K562 (cell line): Measurements from ENCODE around the gene ZMYND15. TPM values are rescaled to one million over a fixed set of nuclear protein-coding genes. Genes with fewer than 3 reads are reported as not detected.

ENCODE experiments used
- CBX3 ChIP-seq, 2 experiments: IDR thresholded peaks; 1 replicate in 1 of 2; 2 replicates in 1 of 2; pipeline ENCODE4 v1.6.1; 2012; ENCODE audit warnings: inconsistent platforms in 2 of 2, low read length in 2 of 2, borderline replicate concordance in 1 of 2, control low read depth in 1 of 2
- CHD2 ChIP-seq: IDR thresholded peaks from 2 replicates; pipeline ENCODE4 v1.6.1; 2011; ENCODE audit warnings: low read depth, low read length
- EP300 ChIP-seq: IDR thresholded peaks from 2 replicates; pipeline ENCODE4 v1.6.1; 2012; ENCODE audit warnings: low read length, improper control_type of control experiment
- ESRRB ChIP-seq: fragments of 250-450 bp; sonication (Bioruptor Pico); IDR thresholded peaks from 2 replicates; pipeline ENCODE4 v1.5.0; 2020; ENCODE audit warnings: mild to moderate bottlenecking, moderate library complexity, borderline replicate concordance
- FOXJ2 ChIP-seq: fragments of 200-800 bp; sonication (Bioruptor generic); IDR thresholded peaks from 2 replicates; pipeline ENCODE4 v1.6.1; 2016; ENCODE audit warnings: missing genetic modification characterization, missing compliant biosample characterization
- GATAD2B ChIP-seq: fragments of 450-650 bp; IDR thresholded peaks from 2 replicates; pipeline ENCODE4 v1.6.1; 2017; ENCODE audit warnings: mild to moderate bottlenecking, borderline replicate concordance
- HCFC1 ChIP-seq: IDR thresholded peaks from 2 replicates; pipeline ENCODE4 v1.6.1; 2012; ENCODE audit warnings: low read depth, low read length, improper control_type of control experiment
- LEF1 ChIP-seq: fragments of 450-650 bp; IDR thresholded peaks from 2 replicates; pipeline ENCODE4 v1.6.1; 2016; ENCODE audit warnings: mild to moderate bottlenecking
- MAFG ChIP-seq: fragments of 450-650 bp; conservative IDR thresholded peaks from 2 replicates; pipeline ENCODE4 v1.6.1; 2016; ENCODE audit warnings: missing genetic modification characterization, missing compliant biosample characterization
- NCOA4 ChIP-seq: fragments of 450-650 bp; IDR thresholded peaks from 2 replicates; pipeline ENCODE4 v1.6.1; 2018; ENCODE audit warnings: mild to moderate bottlenecking; ENCODE audit not compliant: partially characterized antibody
- NFYB ChIP-seq: IDR thresholded peaks from 2 replicates; pipeline ENCODE4 v1.6.1; 2011; ENCODE audit warnings: mild to moderate bottlenecking, moderate library complexity; ENCODE audit not compliant: insufficient read length; ENCODE audit errors: extremely low read depth
- NRF1 ChIP-seq, 2 experiments: fragments of 450-650 bp; IDR thresholded peaks in 1 of 2; conservative IDR thresholded peaks in 1 of 2; 2 replicates each; pipeline ENCODE4 v1.6.1; 2014; ENCODE audit warnings: mild to moderate bottlenecking in 2 of 2
- PYGO2 ChIP-seq: fragments of 450-650 bp; IDR thresholded peaks from 2 replicates; pipeline ENCODE4 v1.6.1; 2016; ENCODE audit warnings: mild to moderate bottlenecking, missing genetic modification characterization, moderate library complexity, missing compliant biosample characterization
- SAFB2 ChIP-seq: fragments of 200-400 bp; formaldehyde crosslinking; IDR thresholded peaks from 2 replicates; pipeline ENCODE4 v1.6.1; 2018; ENCODE audit warnings: borderline replicate concordance, low read length, low read depth, moderate library complexity; ENCODE audit not compliant: severe bottlenecking
- STAT5A ChIP-seq: IDR thresholded peaks from 2 replicates; pipeline ENCODE4 v1.6.1; 2012; ENCODE audit warnings: low read length, inconsistent platforms, borderline replicate concordance
- SUPT5H ChIP-seq: fragments of 450-650 bp; IDR thresholded peaks from 2 replicates; pipeline ENCODE4 v1.6.1; 2016
- TRIM28 ChIP-seq: fragments of 450-650 bp; IDR thresholded peaks from 2 replicates; pipeline ENCODE4 v1.6.1; 2017
- ZNF217 ChIP-seq: sonication (generic); formaldehyde crosslinking; IDR thresholded peaks from 2 replicates; pipeline ENCODE4 v1.8.0; 2022; ENCODE audit warnings: mild to moderate bottlenecking, missing genetic modification reagents
- ZNF695 ChIP-seq: fragments of 450-650 bp; formaldehyde crosslinking; IDR thresholded peaks from 2 replicates; pipeline ENCODE4 v1.4.0; 2020; ENCODE audit warnings: mild to moderate bottlenecking, moderate library complexity
- polyA plus RNA-seq, 8 experiments: library from polyadenylated mRNA; depleted of rRNA in 4 of 8; stranded (reverse) in 5 of 8; unstranded in 3 of 8; fragments of >200 nt; fragmentation: Nextera tagmentation in 2 of 8; fragmentation: Illumina TruSeq in 1 of 8; extraction: Ambion mirVana in 2 of 8; extraction: Trizol in 1 of 8; gene quantifications; 2 replicates each; pipeline versions ENCODE4 v1.2.1 to v1.2.3, GENCODE V29; 2011 to 2014; ENCODE audit warnings: inconsistent platforms in 1 of 8, missing spikeins in 1 of 8
- total RNA-seq, 7 experiments: library from RNA; depleted of rRNA in 6 of 7; stranded (reverse); fragments of >200 nt in 6 of 7; fragmentation: Illumina TruSeq in 2 of 7; extraction: Trizol in 2 of 7; gene quantifications; 2 replicates each; pipeline versions ENCODE4 v1.2.1 to v1.2.3, GENCODE V29; 2011 to 2021; ENCODE audit warnings: low replicate concordance in 1 of 7
- TF ChIP-seq, protein P1 (sequence below): sonication (generic); formaldehyde crosslinking; IDR thresholded peaks from 2 replicates; pipeline ENCODE4 v1.8.0; 2022; ENCODE audit warnings: mild to moderate bottlenecking, missing genetic modification reagents, borderline replicate concordance
- TF ChIP-seq, protein P2 (sequence below): sonication (generic); formaldehyde crosslinking; IDR thresholded peaks from 2 replicates; pipeline ENCODE4 v1.5.0; 2020; ENCODE audit warnings: missing genetic modification reagents
- TF ChIP-seq, protein P3 (sequence below): sonication (generic); formaldehyde crosslinking; IDR thresholded peaks from 2 replicates; pipeline ENCODE4 v1.8.1; 2023; ENCODE audit warnings: mild to moderate bottlenecking, missing genetic modification reagents, moderate library complexity

Gene ZMYND15
- total and polyA plus RNA-seq, 9 of the 15 experiments (the other 6 are each of a cell fraction or from before 2014, with no cell fraction given): 0.09 TPM; not detected in 8

DNA sequence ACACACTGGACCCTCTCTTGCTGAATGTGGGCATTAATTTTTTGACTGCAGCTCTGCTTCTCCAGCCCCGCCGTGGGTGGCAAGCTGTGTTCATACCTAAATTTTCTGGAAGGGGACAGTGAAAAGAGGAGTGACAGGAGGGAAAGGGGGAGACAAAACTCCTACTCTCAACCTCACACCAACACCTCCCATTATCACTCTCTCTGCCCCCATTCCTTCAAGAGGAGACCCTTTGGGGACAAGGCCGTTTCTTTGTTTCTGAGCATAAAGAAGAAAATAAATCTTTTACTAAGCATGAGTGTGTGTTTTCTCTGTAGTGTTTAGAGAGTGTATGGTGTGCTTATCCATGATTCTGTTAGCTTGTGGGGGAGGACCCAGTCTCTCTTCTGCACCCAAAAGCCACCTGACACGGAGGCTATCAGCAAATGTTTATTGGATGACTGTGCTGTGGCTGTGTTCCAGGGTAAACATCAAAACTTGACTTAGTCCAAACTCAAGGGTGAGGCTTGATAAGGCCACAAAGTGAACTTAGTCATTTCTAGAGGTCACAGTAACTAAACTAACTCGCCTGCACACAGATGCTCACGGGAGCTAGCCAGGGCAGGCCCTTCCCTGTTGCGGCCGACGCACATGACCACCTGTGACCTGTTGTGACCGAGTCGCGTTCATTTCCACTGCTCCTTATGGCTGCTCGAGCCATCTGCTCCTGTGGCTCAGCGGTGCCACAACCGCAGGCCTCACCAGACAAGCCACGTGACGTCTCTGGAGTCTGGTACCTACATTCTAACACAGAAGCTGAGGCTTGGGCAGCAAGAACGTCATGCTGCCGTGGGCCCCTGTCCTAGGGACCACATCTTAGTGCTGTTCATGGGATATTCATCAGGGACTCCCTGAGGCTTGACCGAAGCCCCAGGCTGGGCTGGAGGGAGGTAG, 18.2 kb upstream of the ZMYND15 start (continued):
- TF ChIP-seq, protein P1, sequence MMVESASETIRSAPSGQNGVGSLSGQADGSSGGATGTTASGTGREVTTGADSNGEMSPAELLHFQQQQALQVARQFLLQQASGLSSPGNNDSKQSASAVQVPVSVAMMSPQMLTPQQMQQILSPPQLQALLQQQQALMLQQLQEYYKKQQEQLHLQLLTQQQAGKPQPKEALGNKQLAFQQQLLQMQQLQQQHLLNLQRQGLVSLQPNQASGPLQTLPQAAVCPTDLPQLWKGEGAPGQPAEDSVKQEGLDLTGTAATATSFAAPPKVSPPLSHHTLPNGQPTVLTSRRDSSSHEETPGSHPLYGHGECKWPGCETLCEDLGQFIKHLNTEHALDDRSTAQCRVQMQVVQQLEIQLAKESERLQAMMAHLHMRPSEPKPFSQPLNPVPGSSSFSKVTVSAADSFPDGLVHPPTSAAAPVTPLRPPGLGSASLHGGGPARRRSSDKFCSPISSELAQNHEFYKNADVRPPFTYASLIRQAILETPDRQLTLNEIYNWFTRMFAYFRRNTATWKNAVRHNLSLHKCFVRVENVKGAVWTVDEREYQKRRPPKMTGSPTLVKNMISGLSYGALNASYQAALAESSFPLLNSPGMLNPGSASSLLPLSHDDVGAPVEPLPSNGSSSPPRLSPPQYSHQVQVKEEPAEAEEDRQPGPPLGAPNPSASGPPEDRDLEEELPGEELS (CRISPR knock-in tag): peak; percentile 88; the same call in 1 of the 2 replicates
- TF ChIP-seq SUPT5H (no peak), HCFC1 (no peak), EP300 (peak; percentile 55), CHD2 (no peak), TRIM28 (no peak), PYGO2 (tag) (no peak), NRF1 (conservative IDR thresholded peaks at IDR 0.05 in 1 of 2, IDR thresholded peaks at IDR 0.05 in 1 of 2) (peak; percentile 67 to 72; a peak in 3 of 4 replicates), ZNF217 (CRISPR knock-in tag) (no peak), FOXJ2 (tag) (no peak), LEF1 (peak; percentile 91), ZNF695 (CRISPR knock-in tag) (no peak), SAFB2 (no peak), ESRRB (CRISPR knock-in tag) (no peak), GATAD2B (no peak), CBX3 (IDR thresholded peaks at IDR 0.05; ENCODE audit: borderline replicate concordance in 1 of 2, low read length in 2 of 2) (no peak), NCOA4 (no peak), MAFG (tag) (peak; percentile 37; the same call in 1 of the 2 replicates), STAT5A (peak; percentile 53; the same call in 1 of the 2 replicates), NFYB (no peak)
- TF ChIP-seq, protein P2, sequence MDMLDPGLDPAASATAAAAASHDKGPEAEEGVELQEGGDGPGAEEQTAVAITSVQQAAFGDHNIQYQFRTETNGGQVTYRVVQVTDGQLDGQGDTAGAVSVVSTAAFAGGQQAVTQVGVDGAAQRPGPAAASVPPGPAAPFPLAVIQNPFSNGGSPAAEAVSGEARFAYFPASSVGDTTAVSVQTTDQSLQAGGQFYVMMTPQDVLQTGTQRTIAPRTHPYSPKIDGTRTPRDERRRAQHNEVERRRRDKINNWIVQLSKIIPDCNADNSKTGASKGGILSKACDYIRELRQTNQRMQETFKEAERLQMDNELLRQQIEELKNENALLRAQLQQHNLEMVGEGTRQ (CRISPR knock-in tag): peak; percentile 80
- TF ChIP-seq, protein P3, sequence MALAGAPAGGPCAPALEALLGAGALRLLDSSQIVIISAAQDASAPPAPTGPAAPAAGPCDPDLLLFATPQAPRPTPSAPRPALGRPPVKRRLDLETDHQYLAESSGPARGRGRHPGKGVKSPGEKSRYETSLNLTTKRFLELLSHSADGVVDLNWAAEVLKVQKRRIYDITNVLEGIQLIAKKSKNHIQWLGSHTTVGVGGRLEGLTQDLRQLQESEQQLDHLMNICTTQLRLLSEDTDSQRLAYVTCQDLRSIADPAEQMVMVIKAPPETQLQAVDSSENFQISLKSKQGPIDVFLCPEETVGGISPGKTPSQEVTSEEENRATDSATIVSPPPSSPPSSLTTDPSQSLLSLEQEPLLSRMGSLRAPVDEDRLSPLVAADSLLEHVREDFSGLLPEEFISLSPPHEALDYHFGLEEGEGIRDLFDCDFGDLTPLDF: no peak
